ENCODE results near the gene DNAJB14. TPM values are rescaled to one million over a fixed set of nuclear protein-coding genes. Genes with fewer than 3 reads are reported as not detected.

DNAJB14 gene
- total RNA-seq, 4 donors from 2014 or later: 21.2 to 40.0 (median 33.6) TPM

Other genes starting within 250 kb of the DNAJB14 start
- gene DAPP1, start 129.8 kb downstream of the DNAJB14 start, total RNA-seq: 1 to 10 TPM in 2 of 4 donors, under 1 TPM in 2; 0.86 to 2.5 (median 1.1) TPM
- gene LAMTOR3, start 52.2 kb downstream of the DNAJB14 start, total RNA-seq: 10 to 100 TPM; 22.6 to 50.3 (median 44.5) TPM
- gene H2AZ1, start 3.7 kb upstream of the DNAJB14 start, total RNA-seq: 100 to 1,000 TPM; 173 to 247 (median 195) TPM
- 1 to 10 TPM in 2 of 4 donors, under 1 TPM in 2; 0.75 to 2.1 (median 1.00) TPM for gene DDIT4L, start 243.8 kb upstream of the DNAJB14 start, total RNA-seq

All from esophagus muscularis mucosa (tissue), 4 donors.